Measurements from ENCODE around the gene TNPO2.
A peak's percentile ranks its signal among the peaks of the same experiment; 100 is the strongest.

The TNPO2 gene

GRCh38 chr19:12754465-12755196 lies 30.9 kb upstream of the TNPO2 start:
- TF ChIP-seq JUND (IDR thresholded peaks at IDR 0.05; ENCODE audit: low read depth), result no peak
- DNase-seq (ENCODE audit: low read depth in 1 of 2, low spot score in 1 of 2), result no peak
- in situ Hi-C loops (cut with HindIII; ENCODE audit: low pct_unique_long_range_greater_than_20kb, low sequenced_read_pairs), result no loop called here

GRCh38 chr19:12752056-12752781 lies 28.5 kb upstream of the TNPO2 start:
- no peak for TF ChIP-seq JUND (IDR thresholded peaks at IDR 0.05; ENCODE audit: low read depth)
- no peak for DNase-seq (ENCODE audit: low read depth in 1 of 2, low spot score in 1 of 2)
- in situ Hi-C loops (cut with HindIII; ENCODE audit: low pct_unique_long_range_greater_than_20kb, low sequenced_read_pairs), result no loop called here

- DNase-seq (ENCODE audit: low read depth in 1 of 2, low spot score in 1 of 2), result no peak
- in situ Hi-C loops (cut with HindIII; ENCODE audit: low pct_unique_long_range_greater_than_20kb, low sequenced_read_pairs), result no loop called here
- no peak for TF ChIP-seq JUND (IDR thresholded peaks at IDR 0.05; ENCODE audit: low read depth)
Observed at GRCh38 chr19:12751635-12752034, 27.9 kb upstream of the TNPO2 start, which contains the start of gene BEST2. TSS of gene BEST2 (plus strand) at chr19:12751791. CDS start at chr19:12752593, 802 bp downstream.

- no peak for TF ChIP-seq JUND (IDR thresholded peaks at IDR 0.05; ENCODE audit: low read depth)
- in situ Hi-C loops (cut with HindIII; ENCODE audit: low pct_unique_long_range_greater_than_20kb, low sequenced_read_pairs), result no loop called here
- DNase-seq (ENCODE audit: low read depth in 1 of 2, low spot score in 1 of 2), result no peak
Observed at GRCh38 chr19:12750851-12751250, 27.1 kb upstream of the TNPO2 start.

GRCh38 chr19:12749938-12750521 lies 26.3 kb upstream of the TNPO2 start:
- in situ Hi-C loops (cut with HindIII; ENCODE audit: low pct_unique_long_range_greater_than_20kb, low sequenced_read_pairs), result no loop called here
- TF ChIP-seq JUND (IDR thresholded peaks at IDR 0.05; ENCODE audit: low read depth), result no peak

GRCh38 chr19:12748489-12748888 lies 24.8 kb upstream of the TNPO2 start:
- no peak for TF ChIP-seq JUND (IDR thresholded peaks at IDR 0.05; ENCODE audit: low read depth)
- in situ Hi-C loops (cut with HindIII; ENCODE audit: low pct_unique_long_range_greater_than_20kb, low sequenced_read_pairs), result no loop called here
- no peak for DNase-seq (ENCODE audit: low read depth in 1 of 2, low spot score in 1 of 2)

More at GRCh38 chr19:12749938-12750521, 26.3 kb upstream of the TNPO2 start:
- no peak for DNase-seq (ENCODE audit: low read depth in 1 of 2, low spot score in 1 of 2)

- TF ChIP-seq JUND (IDR thresholded peaks at IDR 0.05; ENCODE audit: low read depth), result no peak
- in situ Hi-C loops (cut with HindIII; ENCODE audit: low pct_unique_long_range_greater_than_20kb, low sequenced_read_pairs), result no loop called here
- DNase-seq (ENCODE audit: low read depth in 1 of 2, low spot score in 1 of 2), result no peak
Observed at GRCh38 chr19:12745166-12745897, 21.6 kb upstream of the TNPO2 start.

GRCh38 chr19:12737835-12738351 lies 14.2 kb upstream of the TNPO2 start:
- in situ Hi-C loops (cut with HindIII; ENCODE audit: low pct_unique_long_range_greater_than_20kb, low sequenced_read_pairs), result no loop called here
- no peak for DNase-seq (ENCODE audit: low read depth in 1 of 2, low spot score in 1 of 2)
- no peak for TF ChIP-seq JUND (IDR thresholded peaks at IDR 0.05; ENCODE audit: low read depth)

GRCh38 chr19:12736995-12737834 lies 13.5 kb upstream of the TNPO2 start, which contains the start of gene GET3:
TSS of gene GET3 (plus strand) at chr19:12737497. CDS start at chr19:12737506, 9 bp downstream.
- in situ Hi-C loops (cut with HindIII; ENCODE audit: low pct_unique_long_range_greater_than_20kb, low sequenced_read_pairs), result no loop called here
- peak; percentile 95 to 100 for DNase-seq (ENCODE audit: low read depth in 1 of 2, low spot score in 1 of 2)
- no peak for TF ChIP-seq JUND (IDR thresholded peaks at IDR 0.05; ENCODE audit: low read depth)

- in situ Hi-C loops (cut with HindIII; ENCODE audit: low pct_unique_long_range_greater_than_20kb, low sequenced_read_pairs), result no loop called here
- peak in 1 of 2 experiments; percentile 27 for DNase-seq (ENCODE audit: low read depth in 1 of 2, low spot score in 1 of 2)
- TF ChIP-seq JUND (IDR thresholded peaks at IDR 0.05; ENCODE audit: low read depth), result no peak
Observed at GRCh38 chr19:12733369-12734214, 9.9 kb upstream of the TNPO2 start.

GRCh38 chr19:12731337-12731736 lies 7.6 kb upstream of the TNPO2 start:
- TF ChIP-seq JUND (IDR thresholded peaks at IDR 0.05; ENCODE audit: low read depth), result no peak
- DNase-seq (ENCODE audit: low read depth in 1 of 2, low spot score in 1 of 2), result no peak
- in situ Hi-C loops (cut with HindIII; ENCODE audit: low pct_unique_long_range_greater_than_20kb, low sequenced_read_pairs), result no loop called here
